DOHH2 (cell line): Measurements from ENCODE around the gene PSENEN.

ENCODE experiments used
- H3F3A ChIP-seq: fragments of 200-600 bp; sonication (generic), shearing (Covaris generic); 2 replicates; pipeline ENCODE4 v1.6.0; 2016; ENCODE audit warnings: antibody characterized with exemption, mild to moderate bottlenecking; ENCODE audit not compliant: control insufficient read depth, insufficient read depth
- H3K27ac ChIP-seq: fragments of 200-600 bp; sonication (generic); 2 replicates; pipeline ENCODE4 v1.5.1; 2014; ENCODE audit warnings: low read depth, mild to moderate bottlenecking, low read length, moderate library complexity
- H3K27me3 ChIP-seq: fragments of 200-600 bp; sonication (generic); 2 replicates; pipeline ENCODE4 v1.6.1; 2014; ENCODE audit warnings: mild to moderate bottlenecking, low read length, mixed read lengths; ENCODE audit not compliant: control insufficient read depth
- H3K36me3 ChIP-seq: fragments of 200-600 bp; sonication (generic); 2 replicates; pipeline ENCODE4 v1.6.1; 2014; ENCODE audit warnings: mild to moderate bottlenecking, low read length, moderate library complexity, mixed read lengths; ENCODE audit not compliant: control insufficient read depth
- H3K4me1 ChIP-seq: fragments of 200-600 bp; sonication (generic); 2 replicates; pipeline ENCODE4 v1.6.1; 2014; ENCODE audit warnings: mild to moderate bottlenecking, low read length, mixed read lengths; ENCODE audit not compliant: control insufficient read depth
- H3K4me2 ChIP-seq: fragments of 200-600 bp; sonication (generic); 2 replicates; pipeline ENCODE4 v1.6.0; 2014; ENCODE audit warnings: mild to moderate bottlenecking, low read length, moderate library complexity
- H3K4me3 ChIP-seq: fragments of 200-600 bp; sonication (generic); 2 replicates; pipeline ENCODE4 v1.5.1; 2014; ENCODE audit warnings: mild to moderate bottlenecking, low read length, mixed read lengths
- H3K79me2 ChIP-seq: fragments of 200-600 bp; sonication (generic); 2 replicates; pipeline ENCODE4 v1.6.1; 2014; ENCODE audit warnings: mild to moderate bottlenecking, low read length, mixed read lengths; ENCODE audit not compliant: control insufficient read depth
- H3K9me2 ChIP-seq: fragments of 200-600 bp; sonication (generic); replicated peaks from 2 replicates; pipeline ENCODE4 v1.6.1; 2014; ENCODE audit warnings: mild to moderate bottlenecking, low read length, mixed read lengths; ENCODE audit not compliant: control insufficient read depth
- H3K9me3 ChIP-seq: fragments of 200-600 bp; sonication (generic); 2 replicates; pipeline ENCODE4 v1.6.1; 2014; ENCODE audit warnings: antibody characterized with exemption, low read length, mixed read lengths; ENCODE audit not compliant: control insufficient read depth, insufficient read depth
- H4K20me1 ChIP-seq: fragments of 200-600 bp; sonication (generic); 2 replicates; pipeline ENCODE4 v1.6.0; 2014; ENCODE audit warnings: low read depth, mild to moderate bottlenecking, antibody characterized with exemption, low read length, moderate library complexity; ENCODE audit not compliant: control insufficient read depth, insufficient read depth
- EZH2phosphoT487 ChIP-seq: fragments of 200-600 bp; sonication (generic); IDR thresholded peaks from 2 replicates; pipeline ENCODE4 v1.6.1; 2017; ENCODE audit warnings: borderline replicate concordance, mild to moderate bottlenecking, antibody characterized with exemption, low read length, moderate library complexity, mixed read lengths
- TF ChIP-seq, protein P1 (sequence below): fragments of 200-600 bp; sonication (generic); IDR thresholded peaks from one replicate; pipeline ENCODE4 v1.5.1; 2014; ENCODE audit warnings: antibody characterized with exemption, mild to moderate bottlenecking, low read depth, low read length; ENCODE audit not compliant: poor library complexity, severe bottlenecking

Gene PSENEN

GRCh38 chr19:35730326-35730725, 15.1 kb upstream of the PSENEN start:
- Histone ChIP-seq H3K79me2 (no peaks in the 10 kb centered on the region), H3K27me3 (no peaks in the 10 kb centered on the region), H4K20me1 (no peaks in the 10 kb centered on the region), H3K4me2 (no peak overlapping the region), H3K9me3 (no peaks in the 10 kb centered on the region), H3K4me3 (no peak overlapping the region), H3K9me2 (no peaks in the 10 kb centered on the region), H3K4me1 (no peaks in the 10 kb centered on the region), H3K27ac (no peak overlapping the region), H3F3A (no peaks in the 10 kb centered on the region), H3K36me3 (peaks cover 96% of the 10 kb centered on the region)
- TF ChIP-seq EZH2phosphoT487: no peak
- TF ChIP-seq, protein P1, sequence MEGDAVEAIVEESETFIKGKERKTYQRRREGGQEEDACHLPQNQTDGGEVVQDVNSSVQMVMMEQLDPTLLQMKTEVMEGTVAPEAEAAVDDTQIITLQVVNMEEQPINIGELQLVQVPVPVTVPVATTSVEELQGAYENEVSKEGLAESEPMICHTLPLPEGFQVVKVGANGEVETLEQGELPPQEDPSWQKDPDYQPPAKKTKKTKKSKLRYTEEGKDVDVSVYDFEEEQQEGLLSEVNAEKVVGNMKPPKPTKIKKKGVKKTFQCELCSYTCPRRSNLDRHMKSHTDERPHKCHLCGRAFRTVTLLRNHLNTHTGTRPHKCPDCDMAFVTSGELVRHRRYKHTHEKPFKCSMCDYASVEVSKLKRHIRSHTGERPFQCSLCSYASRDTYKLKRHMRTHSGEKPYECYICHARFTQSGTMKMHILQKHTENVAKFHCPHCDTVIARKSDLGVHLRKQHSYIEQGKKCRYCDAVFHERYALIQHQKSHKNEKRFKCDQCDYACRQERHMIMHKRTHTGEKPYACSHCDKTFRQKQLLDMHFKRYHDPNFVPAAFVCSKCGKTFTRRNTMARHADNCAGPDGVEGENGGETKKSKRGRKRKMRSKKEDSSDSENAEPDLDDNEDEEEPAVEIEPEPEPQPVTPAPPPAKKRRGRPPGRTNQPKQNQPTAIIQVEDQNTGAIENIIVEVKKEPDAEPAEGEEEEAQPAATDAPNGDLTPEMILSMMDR: no peak

GRCh38 chr19:35731353-35731752, 14.1 kb upstream of the PSENEN start:
- H3K9me3 ChIP-seq: no peaks in the 10 kb centered on the region
- H3K9me2 ChIP-seq: no peaks in the 10 kb centered on the region
- no peaks in the 10 kb centered on the region for H4K20me1 ChIP-seq
- no peaks in the 10 kb centered on the region for H3K79me2 ChIP-seq
- H3K4me3 ChIP-seq: no peak overlapping the region
- H3K36me3 ChIP-seq: peaks cover 90% of the 10 kb centered on the region
- 0 out of 2 replicates have a peak, but pooled peaks cover 1% of the 10 kb centered on the region for H3K4me1 ChIP-seq
- H3K27me3 ChIP-seq: no peaks in the 10 kb centered on the region
- peaks cover 3% of the 10 kb centered on the region; the same call in 1 of the 2 replicates for H3F3A ChIP-seq
- no peak for TF ChIP-seq EZH2phosphoT487
- TF ChIP-seq, protein P1: no peak
- H3K27ac ChIP-seq: no peak overlapping the region
- no peak overlapping the region for H3K4me2 ChIP-seq

DNA sequence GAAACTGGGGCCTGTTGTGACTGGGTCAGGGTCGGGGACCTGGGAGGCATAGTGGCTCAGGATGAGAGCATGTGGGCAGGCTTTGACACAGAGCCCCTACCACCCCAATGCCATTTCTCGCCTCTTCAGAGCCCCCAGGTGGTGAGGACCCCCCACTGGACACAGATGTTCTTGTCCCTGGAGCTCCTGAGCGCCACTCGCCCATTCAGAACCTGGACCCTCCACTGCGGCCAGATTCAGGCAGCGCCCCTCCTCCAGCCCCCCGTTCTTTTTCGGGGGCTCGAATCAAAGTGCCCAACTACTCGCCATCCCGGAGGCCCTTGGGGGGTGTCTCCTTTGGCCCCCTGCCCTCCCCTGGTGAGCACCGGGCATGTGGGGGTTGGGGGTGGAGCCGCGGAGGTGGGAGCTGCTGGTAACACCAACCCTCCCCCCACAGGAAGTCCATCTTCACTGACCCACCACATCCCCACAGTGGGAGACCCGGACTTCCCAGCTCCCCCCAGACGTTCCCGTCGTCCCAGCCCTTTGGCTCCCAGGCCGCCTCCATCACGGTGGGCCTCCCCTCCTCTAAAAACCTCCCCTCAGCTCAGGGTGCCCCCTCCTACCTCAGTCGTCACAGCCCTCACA, 13.6 kb upstream of the PSENEN start:
- H4K20me1 ChIP-seq: no peaks in the 10 kb centered on the region
- H3K79me2 ChIP-seq: no peaks in the 10 kb centered on the region
- no peak overlapping the region for H3K4me2 ChIP-seq
- H3K27ac ChIP-seq: no peak overlapping the region
- H3K4me3 ChIP-seq: no peak overlapping the region
- no peaks in the 10 kb centered on the region for H3K9me2 ChIP-seq
- TF ChIP-seq EZH2phosphoT487: no peak
- TF ChIP-seq, protein P1: no peak
- peaks cover 4% of the 10 kb centered on the region; the same call in 1 of the 2 replicates for H3F3A ChIP-seq
- H3K36me3 ChIP-seq: peaks cover 92% of the 10 kb centered on the region
- H3K9me3 ChIP-seq: no peaks in the 10 kb centered on the region
- peaks cover 6% of the 10 kb centered on the region for H3K4me1 ChIP-seq
- H3K27me3 ChIP-seq: no peaks in the 10 kb centered on the region
